T-helper 22 cell (primary cell): ENCODE results near the gene NDUFS2.

ENCODE experiments used
- DNase-seq: peaks from one replicate; pipeline ENCODE4 v3.0.0-alpha.2; 2020; ENCODE audit warnings: low read depth

Gene NDUFS2

GRCh38 chr1:161172776-161173376 is 29.3 kb upstream of the NDUFS2 start:
- DNase-seq: no peak

- DNase-seq: no peak
Measured at GRCh38 chr1:161173711-161174110, 28.5 kb upstream of the NDUFS2 start.

- no peak for DNase-seq
Measured at GRCh38 chr1:161174911-161175310, 27.3 kb upstream of the NDUFS2 start.

GRCh38 chr1:161175771-161176453 is 26.3 kb upstream of the NDUFS2 start:
- DNase-seq: no peak

GRCh38 chr1:161176468-161177111 is 25.6 kb upstream of the NDUFS2 start:
- DNase-seq: no peak

GRCh38 chr1:161177112-161177935 is 24.8 kb upstream of the NDUFS2 start, which contains the start of gene B4GALT3:
Gene B4GALT3 (minus strand): TSS chr1:161177507. CDS start chr1:161176060, 1,447 bp downstream.
- peak; percentile 75 for DNase-seq

GRCh38 chr1:161177936-161178244 is 24.3 kb upstream of the NDUFS2 start:
- no peak for DNase-seq

GRCh38 chr1:161179698-161180097 is 22.5 kb upstream of the NDUFS2 start:
- no peak for DNase-seq

GRCh38 chr1:161180639-161181038 is 21.5 kb upstream of the NDUFS2 start:
- no peak for DNase-seq

- peak; percentile 25 for DNase-seq
Measured at GRCh38 chr1:161182214-161182613, 20.0 kb upstream of the NDUFS2 start.

GRCh38 chr1:161185282-161185682 is 16.9 kb upstream of the NDUFS2 start:
- DNase-seq: peak; percentile 67

- no peak for DNase-seq
Measured at GRCh38 chr1:161185732-161186311, 16.3 kb upstream of the NDUFS2 start.

- DNase-seq: no peak
Measured at GRCh38 chr1:161187311-161187710, 14.9 kb upstream of the NDUFS2 start.

- DNase-seq: no peak
Measured at GRCh38 chr1:161188381-161188780, 13.8 kb upstream of the NDUFS2 start.

- no peak for DNase-seq
Measured at GRCh38 chr1:161189036-161189435, 13.1 kb upstream of the NDUFS2 start.

GRCh38 chr1:161190962-161191521 is 11.1 kb upstream of the NDUFS2 start:
- DNase-seq: no peak

GRCh38 chr1:161191971-161192370 is 10.2 kb upstream of the NDUFS2 start:
- no peak for DNase-seq

GRCh38 chr1:161192476-161193465 is 9.4 kb upstream of the NDUFS2 start:
- DNase-seq: peak; percentile 27

GRCh38 chr1:161193561-161194235 is 8.5 kb upstream of the NDUFS2 start:
- no peak for DNase-seq

- DNase-seq: no peak
Measured at GRCh38 chr1:161195171-161195570, 7.0 kb upstream of the NDUFS2 start.
